Activated CD4-positive, alpha-beta T cell treated with anti-CD3 and anti-CD28 coated beads, Interleukin-2, amount 10 ng/mL, durations not matched to agents 24 days and 14 days (primary cell): ENCODE data around the gene IL2RA. TPM values are rescaled to one million over a fixed set of nuclear protein-coding genes. Genes with fewer than 3 reads are reported as not detected.

Experiments used
- DNase-seq: peaks from one replicate; pipeline ENCODE4 v3.0.0; 2022
- H3K27ac Mint-ChIP-seq: one replicate; pipeline ENCODE4 v1.8.0; 2022; ENCODE audit warnings: mild to moderate bottlenecking, mixed read lengths
- H3K27me3 Mint-ChIP-seq: one replicate; pipeline ENCODE4 v1.8.0; 2022; ENCODE audit warnings: mixed read lengths
- H3K36me3 Mint-ChIP-seq: one replicate; pipeline ENCODE4 v1.8.0; 2022; ENCODE audit warnings: low read depth, mild to moderate bottlenecking, mixed read lengths
- H3K4me1 Mint-ChIP-seq: one replicate; pipeline ENCODE4 v1.8.0; 2021; ENCODE audit warnings: mixed read lengths
- H3K4me3 Mint-ChIP-seq: one replicate; pipeline ENCODE4 v1.8.0; 2022; ENCODE audit warnings: mild to moderate bottlenecking, moderate library complexity, mixed read lengths
- H3K9me3 Mint-ChIP-seq: one replicate; pipeline ENCODE4 v1.8.0; 2021; ENCODE audit warnings: mixed read lengths
- intact Hi-C: fragments of 100-400 bp; cut with micrococcal nuclease; formaldehyde crosslinking; loops from one replicate; pipeline ENCODE4 v1.15.1; 2023
- total RNA-seq: library from RNA; stranded (reverse); gene quantifications from 2 replicates; pipeline ENCODE4 v1.2.3, GENCODE V29; 2022

IL2RA gene
- total RNA-seq, 1 donor from 2014 or later, result 989 TPM

DNA sequence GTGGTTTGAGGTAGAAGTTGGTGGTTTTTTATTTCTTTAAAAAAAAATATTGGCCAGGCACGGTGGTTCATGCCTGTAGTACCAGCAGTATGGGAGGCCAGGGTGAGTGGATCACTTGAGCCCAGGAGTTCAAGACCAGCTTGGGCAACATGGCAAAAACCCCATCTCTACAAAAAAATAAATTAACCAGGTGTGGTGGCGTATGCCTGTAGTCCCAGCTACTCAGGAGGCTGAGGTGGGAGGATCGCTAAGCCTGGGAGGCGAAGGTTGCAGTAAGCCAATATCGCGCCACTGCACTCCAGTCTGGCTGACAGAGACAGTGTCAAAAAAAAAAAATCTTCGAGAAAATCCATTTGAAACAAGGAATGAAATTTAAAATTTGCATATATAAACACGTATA, 1.1 kb downstream of the IL2RA start:
- intact Hi-C loops, result no loop called here
- H3K9me3 Mint-ChIP-seq, result no peaks in the 10 kb centered on the region
- peaks cover 2% of the 10 kb centered on the region for H3K27me3 Mint-ChIP-seq
- H3K36me3 Mint-ChIP-seq, result peaks cover 59% of the 10 kb centered on the region
- H3K4me3 Mint-ChIP-seq, result peak overlapping the region; percentile 91
- H3K4me1 Mint-ChIP-seq, result peaks cover 56% of the 10 kb centered on the region
- H3K27ac Mint-ChIP-seq, result peak overlapping the region; percentile 96
- peak; percentile 69 for DNase-seq

GRCh38 chr10:6059506-6059905, 2.7 kb downstream of the IL2RA start:
- Mint-ChIP-seq H3K36me3 (peaks cover 69% of the 10 kb centered on the region), H3K27ac (peak overlapping the region; percentile 96), H3K4me3 (peak overlapping the region; percentile 91), H3K9me3 (no peaks in the 10 kb centered on the region), H3K27me3 (peaks cover 2% of the 10 kb centered on the region), H3K4me1 (peaks cover 51% of the 10 kb centered on the region)
- intact Hi-C loops, result loop anchor here (2.0 to 10.0 kb wide), 4 partner anchors 15 to 535 kb away; no protein-coding TSS in a partner anchor
- peak; percentile 58 for DNase-seq

DNA sequence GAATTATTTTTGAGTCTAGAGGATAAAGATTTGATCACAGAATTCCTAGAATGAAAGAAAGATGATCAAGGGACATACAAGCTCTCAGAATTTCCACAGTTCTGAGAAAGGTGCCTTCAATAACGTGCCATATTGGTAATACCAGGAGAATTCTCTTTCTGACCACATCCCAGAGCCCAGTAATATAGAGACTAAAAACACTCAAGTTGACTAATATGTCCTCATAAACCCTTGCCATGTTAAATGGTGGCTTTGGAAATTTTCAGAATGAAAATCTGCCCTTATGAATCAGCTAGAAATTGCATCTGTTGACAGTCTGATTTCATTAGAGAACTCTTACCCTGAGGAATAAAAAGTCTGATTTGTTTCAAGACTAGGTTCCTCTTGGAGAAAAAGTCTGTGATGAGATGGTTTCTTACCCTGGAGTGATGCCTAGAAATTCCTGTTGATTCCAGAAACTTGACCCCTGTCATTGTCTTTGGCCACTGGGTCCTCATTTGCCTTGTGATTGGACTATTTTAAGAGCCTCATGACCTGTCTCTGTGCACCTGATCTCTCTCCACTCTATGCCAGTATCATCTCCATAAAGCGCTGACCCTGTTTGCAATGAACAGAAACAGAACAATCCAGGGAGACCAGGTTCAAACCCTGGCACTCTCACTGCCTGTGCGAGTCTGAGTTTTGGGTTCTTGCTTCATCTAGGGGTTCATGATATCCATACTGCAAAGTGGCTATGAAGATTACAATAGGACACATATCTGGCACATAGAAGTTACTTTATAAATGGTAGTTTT, 3.3 kb downstream of the IL2RA start:
- H3K36me3 Mint-ChIP-seq, result peaks cover 75% of the 10 kb centered on the region
- intact Hi-C loops, result loop anchor here (1.0 to 10.0 kb wide), 7 partner anchors 9 to 536 kb away; no protein-coding TSS in a partner anchor

DNA sequence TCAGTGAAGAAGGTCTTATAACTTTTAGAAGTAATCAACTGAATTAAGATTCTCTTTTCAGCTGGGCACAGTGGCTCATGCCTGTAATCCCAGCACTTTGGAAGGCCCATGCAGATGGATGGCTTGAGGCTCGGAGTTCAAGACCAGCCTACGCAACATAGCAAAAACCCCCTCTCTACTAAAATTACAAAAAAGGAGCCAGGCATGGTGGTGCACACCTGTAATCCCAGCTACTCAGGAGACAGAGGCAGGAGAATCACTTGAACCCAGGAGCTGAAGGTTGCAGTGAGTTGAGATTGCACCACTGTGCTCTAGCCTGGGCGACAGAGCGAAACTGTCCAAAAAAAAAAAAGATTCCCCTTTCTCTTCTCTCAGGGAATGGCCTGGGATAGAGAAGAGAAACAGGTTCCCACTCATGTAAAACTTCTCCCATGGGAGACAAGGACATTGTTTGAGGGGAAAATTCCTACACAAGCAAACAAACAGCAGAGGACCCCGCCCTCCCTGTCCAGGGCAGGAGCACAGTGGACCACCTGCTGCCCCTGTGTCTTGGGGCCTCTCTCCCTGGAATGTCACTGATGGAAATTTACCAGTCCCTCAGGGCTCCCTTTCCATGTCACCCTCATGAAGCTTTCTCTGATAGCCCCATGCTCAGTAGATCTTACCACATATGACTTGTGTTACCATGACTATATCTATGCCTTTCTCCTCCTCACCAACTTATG, 5.6 kb downstream of the IL2RA start:
- Mint-ChIP-seq H3K27me3 (no peaks in the 10 kb centered on the region), H3K4me1 (peaks cover 64% of the 10 kb centered on the region), H3K9me3 (no peaks in the 10 kb centered on the region), H3K27ac (peak overlapping the region; percentile 96), H3K36me3 (peaks cover 87% of the 10 kb centered on the region), H3K4me3 (peak overlapping the region; percentile 91)
- intact Hi-C loops, result loop anchor here (5.0 to 10.0 kb wide), 2 partner anchors 441 to 538 kb away; no protein-coding TSS in a partner anchor
- peak; percentile 56 for DNase-seq

More for the DNA sequence above, 3.3 kb downstream of the IL2RA start:
- Mint-ChIP-seq H3K27me3 (peaks cover 2% of the 10 kb centered on the region), H3K4me1 (peaks cover 55% of the 10 kb centered on the region), H3K4me3 (peak overlapping the region; percentile 91), H3K9me3 (no peaks in the 10 kb centered on the region), H3K27ac (peak overlapping the region; percentile 96)
- DNase-seq, result peak; percentile 67

DNA sequence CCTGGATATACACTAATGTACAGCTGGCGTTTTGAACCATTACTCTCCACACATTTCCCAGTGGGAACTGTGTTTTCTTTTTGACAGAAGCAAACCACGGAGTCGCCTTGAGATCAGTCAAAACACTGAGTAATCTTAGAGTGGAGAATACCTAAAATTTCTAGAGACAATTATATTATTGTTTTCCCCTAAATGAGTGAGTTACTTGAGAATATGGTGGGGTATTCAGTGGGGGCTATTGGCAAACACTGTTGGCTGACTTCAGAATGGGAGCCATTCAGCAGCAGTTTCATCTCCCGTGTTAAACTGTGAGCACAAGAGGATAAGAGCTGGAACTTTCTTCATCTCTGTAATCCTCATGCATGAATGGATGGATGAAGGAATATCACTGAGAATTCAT, 6.2 kb downstream of the IL2RA start:
- intact Hi-C loops, result loop anchor here (5.0 to 10.0 kb wide), 2 partner anchors 441 to 539 kb away; no protein-coding TSS in a partner anchor
- H3K4me1 Mint-ChIP-seq, result peaks cover 67% of the 10 kb centered on the region
- DNase-seq, result peak; percentile 54
- peak overlapping the region; percentile 91 for H3K4me3 Mint-ChIP-seq
- H3K27me3 Mint-ChIP-seq, result no peaks in the 10 kb centered on the region
- H3K9me3 Mint-ChIP-seq, result no peaks in the 10 kb centered on the region
- peak overlapping the region; percentile 96 for H3K27ac Mint-ChIP-seq
- peaks cover 85% of the 10 kb centered on the region for H3K36me3 Mint-ChIP-seq

DNA sequence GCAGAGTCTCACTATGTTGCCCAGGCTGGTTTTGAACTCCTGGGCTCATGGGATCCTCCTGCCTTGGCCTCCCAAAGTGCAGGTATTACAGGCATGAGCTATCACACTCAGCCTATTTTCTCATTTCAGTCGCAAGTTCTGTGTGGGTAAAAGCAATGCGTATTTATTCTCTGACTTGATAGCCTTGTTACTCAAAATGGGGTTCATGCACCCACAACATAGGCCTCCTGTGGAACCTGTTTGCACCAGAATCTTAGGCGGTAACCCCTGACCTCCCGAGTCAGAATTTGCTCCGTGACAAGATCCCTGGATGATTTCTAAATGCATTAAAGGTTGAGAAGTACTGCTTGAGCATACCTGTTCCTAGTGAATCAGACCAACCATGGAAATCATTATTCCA, 7.3 kb downstream of the IL2RA start:
- intact Hi-C loops, result loop anchor here (5.0 to 10.0 kb wide), 4 partner anchors 43 to 540 kb away; partner anchors contain the start of gene ANKRD16
- Mint-ChIP-seq H3K9me3 (no peaks in the 10 kb centered on the region), H3K27ac (peak overlapping the region; percentile 96), H3K36me3 (peaks cover 85% of the 10 kb centered on the region), H3K4me3 (peak overlapping the region; percentile 87), H3K27me3 (no peaks in the 10 kb centered on the region), H3K4me1 (peaks cover 76% of the 10 kb centered on the region)
- peak; percentile 61 for DNase-seq

DNA sequence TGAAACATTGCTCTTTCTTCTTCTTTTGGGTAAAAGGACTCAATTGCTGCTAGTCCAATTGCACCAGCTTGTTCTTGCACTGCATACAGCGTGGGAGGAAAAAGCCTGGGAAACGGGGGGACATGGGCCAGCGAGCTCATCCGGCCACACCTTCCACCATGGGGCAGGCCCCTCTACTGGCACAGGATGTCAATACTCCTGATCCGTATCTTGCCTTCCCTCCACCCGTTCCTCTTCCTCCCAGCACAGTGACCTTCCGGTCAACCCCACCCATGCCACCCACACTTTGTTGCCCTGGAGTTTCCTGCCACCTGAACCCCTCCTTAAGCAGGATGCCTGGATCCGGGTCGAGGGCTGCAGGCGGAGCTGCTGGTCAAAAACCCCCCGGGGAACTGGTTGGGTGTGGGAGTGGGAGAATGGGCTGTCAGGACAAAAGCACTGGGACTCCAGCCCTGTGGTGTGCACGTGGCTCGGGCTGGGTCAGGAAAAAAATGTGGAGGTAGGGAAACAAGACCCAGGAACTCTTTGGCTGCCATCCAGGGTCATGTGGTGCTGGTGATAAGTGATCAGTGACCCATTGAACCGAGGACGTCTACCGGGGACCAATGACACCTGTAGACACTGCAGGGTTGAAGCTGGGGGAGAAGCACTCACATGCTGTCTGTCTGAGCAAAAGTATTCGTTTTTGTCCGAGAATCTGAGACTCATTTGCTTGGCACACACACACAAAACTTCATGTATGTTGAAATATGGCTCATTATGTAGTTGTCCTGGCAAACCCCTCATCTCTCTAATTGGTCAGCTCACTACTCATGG, 8.1 kb downstream of the IL2RA start:
- Mint-ChIP-seq H3K27me3 (no peaks in the 10 kb centered on the region), H3K36me3 (peaks cover 85% of the 10 kb centered on the region), H3K4me3 (peak overlapping the region; percentile 87), H3K4me1 (peaks cover 79% of the 10 kb centered on the region), H3K27ac (peak overlapping the region; percentile 96), H3K9me3 (no peaks in the 10 kb centered on the region)
- intact Hi-C loops, result loop anchor here (1.0 to 10.0 kb wide), 6 partner anchors 9 to 541 kb away; partner anchors contain the start of gene ANKRD16
- DNase-seq, result peak; percentile 73

DNA sequence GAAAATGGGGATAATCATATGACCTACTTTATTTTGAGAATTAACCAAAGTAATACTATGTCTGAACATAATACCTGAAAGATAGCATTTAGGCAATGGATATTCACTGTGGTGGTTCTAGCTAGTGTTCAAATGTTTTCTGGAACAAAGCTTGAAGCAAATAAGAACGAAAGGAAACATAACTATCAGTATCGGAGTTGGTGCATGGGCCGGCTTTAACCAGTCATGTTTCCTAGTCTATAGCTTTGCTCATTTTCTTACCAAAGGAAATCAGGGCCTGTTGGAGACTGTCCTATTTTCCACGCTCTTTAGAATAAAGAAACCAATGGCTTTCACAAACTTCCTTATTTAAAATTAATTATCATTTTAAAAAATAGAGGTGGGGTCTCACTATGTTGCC, 8.9 kb downstream of the IL2RA start:
- peak; percentile 60 for DNase-seq
- Mint-ChIP-seq H3K4me1 (peaks cover 83% of the 10 kb centered on the region), H3K4me3 (peak overlapping the region; percentile 87), H3K27me3 (no peaks in the 10 kb centered on the region), H3K27ac (peak overlapping the region; percentile 96), H3K9me3 (no peaks in the 10 kb centered on the region), H3K36me3 (peaks cover 84% of the 10 kb centered on the region)
- intact Hi-C loops, result loop anchor here (1.0 to 10.0 kb wide), 6 partner anchors 8 to 541 kb away; partner anchors contain the start of gene ANKRD16

DNA sequence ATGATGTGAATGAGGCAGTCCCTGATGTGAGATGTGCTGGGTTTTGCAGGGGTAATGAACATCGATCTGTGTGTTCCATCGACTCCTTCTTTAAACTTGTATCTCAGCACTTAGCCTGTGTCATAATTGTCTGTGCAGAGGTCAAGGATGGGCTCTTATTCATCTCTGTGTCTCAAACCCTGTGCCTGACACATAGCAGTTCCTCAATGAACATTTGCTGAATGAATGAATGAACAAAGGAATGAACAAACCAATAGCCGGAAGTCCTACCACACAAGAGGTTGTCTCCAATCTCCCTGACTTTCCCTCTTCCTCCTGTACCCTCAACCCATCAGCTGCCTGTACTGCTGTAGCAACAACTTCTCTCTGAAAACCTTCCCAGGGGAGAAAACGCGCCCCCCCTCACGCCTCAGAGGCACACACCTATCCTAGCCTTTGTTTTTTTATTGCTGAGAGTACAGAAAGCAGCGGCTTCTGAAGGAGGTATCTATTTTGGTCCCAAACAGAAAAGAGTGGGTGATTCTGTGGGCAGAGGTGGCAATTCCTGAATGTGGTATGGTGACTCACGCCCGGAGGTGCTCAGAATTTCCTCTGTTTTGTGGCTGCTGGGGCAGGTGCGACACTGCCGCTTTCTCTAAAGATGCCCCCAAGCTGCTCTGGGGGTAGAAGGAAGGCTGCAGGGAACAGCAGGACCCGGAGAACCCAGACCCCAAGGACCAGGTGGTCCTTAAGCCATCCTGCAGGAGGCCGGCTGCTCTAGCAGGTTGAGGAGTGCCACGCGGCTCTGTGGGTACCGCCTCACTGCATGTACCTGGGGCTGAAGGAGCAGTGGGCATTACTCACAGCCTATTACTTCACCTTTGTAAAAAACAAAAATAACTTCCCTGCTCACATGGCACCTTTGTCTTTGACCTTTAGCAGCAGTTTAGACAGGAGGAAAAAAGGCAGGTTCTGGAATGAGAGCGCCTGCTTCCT, 9.6 kb downstream of the IL2RA start:
- DNase-seq, result peak; percentile 90
- intact Hi-C loops, result loop anchor here (1.0 to 10.0 kb wide), 8 partner anchors 7 to 542 kb away; partner anchors contain the start of genes ANKRD16 and IL2RA
- Mint-ChIP-seq H3K9me3 (no peaks in the 10 kb centered on the region), H3K27me3 (no peaks in the 10 kb centered on the region), H3K4me1 (peaks cover 81% of the 10 kb centered on the region), H3K4me3 (peak overlapping the region; percentile 81), H3K27ac (peak overlapping the region; percentile 96), H3K36me3 (peaks cover 82% of the 10 kb centered on the region)

DNA sequence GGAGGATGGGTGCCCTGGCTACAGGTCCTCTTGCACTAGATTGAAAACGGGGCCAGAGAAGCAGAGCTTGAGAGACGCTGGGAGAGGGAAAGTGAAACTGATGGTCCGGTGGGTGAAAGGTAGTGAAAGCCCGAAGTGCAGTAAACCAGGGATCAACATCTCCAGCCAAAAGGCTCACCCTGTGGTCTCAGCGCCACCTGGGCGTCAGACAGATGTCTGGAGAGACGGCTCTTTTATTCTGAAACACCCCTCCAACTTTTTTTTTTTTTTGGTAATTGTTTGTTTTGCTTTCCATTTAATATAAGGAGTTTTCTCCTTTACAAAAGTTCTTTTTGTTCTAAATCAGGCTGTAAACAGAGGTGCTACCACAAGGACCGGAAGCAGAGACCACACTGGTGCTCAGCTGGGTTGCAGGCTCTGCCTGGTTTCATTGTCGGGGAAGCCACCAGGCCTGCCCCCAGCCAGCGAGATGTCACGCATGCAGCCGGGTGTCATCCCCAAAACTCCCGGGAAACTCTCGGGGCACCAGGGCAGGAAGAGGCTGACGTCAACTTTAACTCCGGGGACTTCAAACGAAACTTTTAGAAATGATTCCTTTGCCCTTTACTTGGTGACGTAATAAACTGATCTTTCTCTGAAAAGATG, 11.2 kb downstream of the IL2RA start:
- no peaks in the 10 kb centered on the region for H3K9me3 Mint-ChIP-seq
- DNase-seq, result peak; percentile 98
- H3K27me3 Mint-ChIP-seq, result no peaks in the 10 kb centered on the region
- H3K36me3 Mint-ChIP-seq, result peaks cover 83% of the 10 kb centered on the region
- peak overlapping the region; percentile 96 for H3K27ac Mint-ChIP-seq
- intact Hi-C loops, result loop anchor here (1.0 to 10.0 kb wide), 6 partner anchors 7 to 544 kb away; partner anchors contain the start of genes ANKRD16 and IL15RA
- peak overlapping the region; percentile 81 for H3K4me3 Mint-ChIP-seq
- H3K4me1 Mint-ChIP-seq, result peaks cover 82% of the 10 kb centered on the region

- Mint-ChIP-seq H3K27me3 (no peaks in the 10 kb centered on the region), H3K27ac (peak overlapping the region; percentile 96), H3K4me3 (peak overlapping the region; percentile 81), H3K9me3 (no peaks in the 10 kb centered on the region), H3K36me3 (peaks cover 88% of the 10 kb centered on the region), H3K4me1 (peaks cover 87% of the 10 kb centered on the region)
- intact Hi-C loops, result loop anchor here (5.0 kb wide), 1 partner anchor 237 kb away; the partner anchor contains the start of gene GDI2
- no peak for DNase-seq
Observed at GRCh38 chr10:6049031-6049400, 13.2 kb downstream of the IL2RA start.
